Stomach smooth muscle (tissue), 2 donors: ENCODE measurements around the gene ZNF785.
A peak's percentile ranks its signal among the peaks of the same experiment; 100 is the strongest.

Source experiments
- H3K27ac ChIP-seq: one replicate; pipeline ENCODE4 v1.7.0; 2013; ENCODE audit warnings: mild to moderate bottlenecking, low read length, inconsistent platforms
- H3K27me3 ChIP-seq, 2 donors: one replicate each; pipeline ENCODE4 v1.7.0; 2013; ENCODE audit warnings: low read length in 2 of 2; ENCODE audit not compliant: insufficient read depth in 2 of 2, control insufficient read depth in 1 of 2
- H3K36me3 ChIP-seq, 2 donors: one replicate each; pipeline ENCODE4 v1.7.0; 2013; ENCODE audit warnings: low read length in 2 of 2; ENCODE audit not compliant: control insufficient read depth in 2 of 2, insufficient read depth in 2 of 2
- H3K4me1 ChIP-seq: one replicate; pipeline ENCODE4 v1.7.0; 2013; ENCODE audit warnings: low read length; ENCODE audit not compliant: control insufficient read depth, insufficient read depth
- H3K4me3 ChIP-seq, 2 donors: one replicate each; pipeline ENCODE4 v1.7.0; 2013; ENCODE audit warnings: low read length in 2 of 2
- H3K9ac ChIP-seq, 2 donors: one replicate each; pipeline ENCODE4 v1.7.0; 2013; ENCODE audit warnings: low read length in 2 of 2, mild to moderate bottlenecking in 1 of 2
- H3K9me3 ChIP-seq, 2 donors: one replicate each; pipeline ENCODE4 v1.7.0; 2013; ENCODE audit warnings: low read length in 2 of 2; ENCODE audit not compliant: control insufficient read depth in 2 of 2
- donor health status: healthy.
- donor health status: Pancreatic carcinoma.

The ZNF785 gene

GRCh38 chr16:30562021-30562420, 23.5 kb downstream of the ZNF785 start:
- no peak overlapping the region for H3K27ac ChIP-seq
- H3K27me3 ChIP-seq = no peaks in the 10 kb centered on the region
- no peak overlapping the region for H3K4me3 ChIP-seq
- H3K4me1 ChIP-seq = peaks cover 15% of the 10 kb centered on the region
- H3K36me3 ChIP-seq = no peaks in the 10 kb centered on the region
- H3K9ac ChIP-seq = no peak overlapping the region
- no peaks in the 10 kb centered on the region for H3K9me3 ChIP-seq

- H3K9ac ChIP-seq = peak overlapping the region; percentile 57 to 66
- H3K27me3 ChIP-seq = no peaks in the 10 kb centered on the region
- peaks cover 16% of the 10 kb centered on the region for H3K4me1 ChIP-seq
- H3K4me3 ChIP-seq = peak overlapping the region; percentile 69 to 76
- no peak overlapping the region for H3K27ac ChIP-seq
- H3K9me3 ChIP-seq = no peaks in the 10 kb centered on the region
- H3K36me3 ChIP-seq = no peaks in the 10 kb centered on the region
Observed at GRCh38 chr16:30561089-30561816, 24.2 kb downstream of the ZNF785 start.

- no peak overlapping the region for H3K27ac ChIP-seq
- H3K4me3 ChIP-seq = no peak overlapping the region
- H3K9me3 ChIP-seq = no peaks in the 10 kb centered on the region
- peaks cover 16% of the 10 kb centered on the region for H3K4me1 ChIP-seq
- no peak overlapping the region for H3K9ac ChIP-seq
- no peaks in the 10 kb centered on the region for H3K27me3 ChIP-seq
- H3K36me3 ChIP-seq = peaks cover 0 to 2% of the 10 kb centered on the region in 2 donors
Observed at GRCh38 chr16:30559690-30560089, 25.8 kb downstream of the ZNF785 start.

GRCh38 chr16:30558789-30559377, 26.6 kb downstream of the ZNF785 start:
- Histone ChIP-seq H3K4me1 (peaks cover 16% of the 10 kb centered on the region), H3K27me3 (no peaks in the 10 kb centered on the region), H3K9me3 (no peaks in the 10 kb centered on the region), H3K36me3 (peaks cover 0 to 3% of the 10 kb centered on the region in 2 donors), H3K27ac (peak overlapping the region; percentile 91), H3K9ac (peak overlapping the region; percentile 62 to 71), H3K4me3 (peak overlapping the region; percentile 69 to 84)

- no peaks in the 10 kb centered on the region for H3K9me3 ChIP-seq
- peak within 1 kb of the TSS; percentile 81 to 84 for H3K4me3 ChIP-seq
- H3K9ac ChIP-seq = peak within 1 kb of the TSS; percentile 84 to 86
Observed at GRCh38 chr16:30557957-30558788, 27.3 kb downstream of the ZNF785 start, which contains the start of gene ZNF764. ZNF764 (minus strand) TSS chr16:30558374; CDS start chr16:30558182, 192 bp downstream.

GRCh38 chr16:30557707-30557956, 27.9 kb downstream of the ZNF785 start:
- Histone ChIP-seq H3K9me3 (no peaks in the 10 kb centered on the region), H3K27me3 (no peaks in the 10 kb centered on the region), H3K36me3 (peaks cover 0 to 8% of the 10 kb centered on the region in 2 donors), H3K4me1 (peaks cover 16% of the 10 kb centered on the region), H3K4me3 (peak overlapping the region; percentile 81 to 84), H3K27ac (peak overlapping the region; percentile 91), H3K9ac (peak overlapping the region; percentile 84 to 86)

More at GRCh38 chr16:30557957-30558788, 27.3 kb downstream of the ZNF785 start, which contains the start of gene ZNF764:
- peaks cover 0 to 4% of the 10 kb centered on the region in 2 donors for H3K36me3 ChIP-seq
- peak within 1 kb of the TSS; percentile 91 for H3K27ac ChIP-seq
- peaks cover 16% of the 10 kb centered on the region for H3K4me1 ChIP-seq
- no peaks in the 10 kb centered on the region for H3K27me3 ChIP-seq

- no peaks in the 10 kb centered on the region for H3K27me3 ChIP-seq
- no peak overlapping the region for H3K27ac ChIP-seq
- no peak overlapping the region for H3K9ac ChIP-seq
- peaks cover 13% of the 10 kb centered on the region for H3K4me1 ChIP-seq
- H3K4me3 ChIP-seq = no peak overlapping the region
- peaks cover 0 to 8% of the 10 kb centered on the region in 2 donors for H3K36me3 ChIP-seq
- H3K9me3 ChIP-seq = no peaks in the 10 kb centered on the region
Observed at GRCh38 chr16:30556125-30556473, 29.4 kb downstream of the ZNF785 start.

GRCh38 chr16:30555315-30556124, 30.0 kb downstream of the ZNF785 start:
- Histone ChIP-seq H3K36me3 (peaks cover 0 to 8% of the 10 kb centered on the region in 2 donors), H3K27me3 (no peaks in the 10 kb centered on the region), H3K9me3 (no peaks in the 10 kb centered on the region), H3K27ac (no peak overlapping the region), H3K4me3 (no peak overlapping the region), H3K9ac (no peak overlapping the region), H3K4me1 (peaks cover 13% of the 10 kb centered on the region)

- H3K9me3 ChIP-seq = no peaks in the 10 kb centered on the region
- no peak overlapping the region for H3K27ac ChIP-seq
- H3K9ac ChIP-seq = no peak overlapping the region
Observed at GRCh38 chr16:30554557-30555314, 30.8 kb downstream of the ZNF785 start.

More at GRCh38 chr16:30554557-30555314, 30.8 kb downstream of the ZNF785 start:
- peaks cover 13% of the 10 kb centered on the region for H3K4me1 ChIP-seq
- H3K36me3 ChIP-seq = peaks cover 0 to 8% of the 10 kb centered on the region in 2 donors
- no peak overlapping the region for H3K4me3 ChIP-seq
- no peaks in the 10 kb centered on the region for H3K27me3 ChIP-seq
